ENCODE data around the gene PCA3.

- TF ChIP-seq, protein P1, sequence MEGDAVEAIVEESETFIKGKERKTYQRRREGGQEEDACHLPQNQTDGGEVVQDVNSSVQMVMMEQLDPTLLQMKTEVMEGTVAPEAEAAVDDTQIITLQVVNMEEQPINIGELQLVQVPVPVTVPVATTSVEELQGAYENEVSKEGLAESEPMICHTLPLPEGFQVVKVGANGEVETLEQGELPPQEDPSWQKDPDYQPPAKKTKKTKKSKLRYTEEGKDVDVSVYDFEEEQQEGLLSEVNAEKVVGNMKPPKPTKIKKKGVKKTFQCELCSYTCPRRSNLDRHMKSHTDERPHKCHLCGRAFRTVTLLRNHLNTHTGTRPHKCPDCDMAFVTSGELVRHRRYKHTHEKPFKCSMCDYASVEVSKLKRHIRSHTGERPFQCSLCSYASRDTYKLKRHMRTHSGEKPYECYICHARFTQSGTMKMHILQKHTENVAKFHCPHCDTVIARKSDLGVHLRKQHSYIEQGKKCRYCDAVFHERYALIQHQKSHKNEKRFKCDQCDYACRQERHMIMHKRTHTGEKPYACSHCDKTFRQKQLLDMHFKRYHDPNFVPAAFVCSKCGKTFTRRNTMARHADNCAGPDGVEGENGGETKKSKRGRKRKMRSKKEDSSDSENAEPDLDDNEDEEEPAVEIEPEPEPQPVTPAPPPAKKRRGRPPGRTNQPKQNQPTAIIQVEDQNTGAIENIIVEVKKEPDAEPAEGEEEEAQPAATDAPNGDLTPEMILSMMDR (IDR thresholded peaks at IDR 0.05) = no peak
- no peak for TF ChIP-seq POLR2A (IDR thresholded peaks at IDR 0.05)
Measured at GRCh38 chr9:76716085-76716672, 48.1 kb upstream of the PCA3 start.
